Measurements from ENCODE around the gene PIAS1.

The PIAS1 gene

DNA sequence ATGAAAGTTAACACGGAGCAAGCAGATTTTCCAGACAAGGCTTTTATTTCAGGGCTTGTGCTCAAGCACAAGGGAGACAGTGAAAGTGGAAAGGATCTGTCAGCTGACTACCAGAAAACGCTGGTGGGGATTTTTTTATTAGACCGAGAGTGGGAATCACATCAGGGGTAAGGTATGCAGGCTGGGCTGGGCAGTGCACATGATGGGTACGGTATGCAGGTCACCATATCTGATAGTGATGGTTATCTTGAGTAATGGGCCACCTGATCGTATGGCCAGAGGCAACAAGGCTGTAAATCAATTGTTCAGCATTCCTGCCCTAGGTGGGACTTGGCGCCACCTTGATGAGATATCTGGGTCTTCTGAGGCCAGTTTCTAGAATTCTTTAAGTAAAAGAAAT, 36.9 kb upstream of the PIAS1 start:
- TF ChIP-seq, protein P1, sequence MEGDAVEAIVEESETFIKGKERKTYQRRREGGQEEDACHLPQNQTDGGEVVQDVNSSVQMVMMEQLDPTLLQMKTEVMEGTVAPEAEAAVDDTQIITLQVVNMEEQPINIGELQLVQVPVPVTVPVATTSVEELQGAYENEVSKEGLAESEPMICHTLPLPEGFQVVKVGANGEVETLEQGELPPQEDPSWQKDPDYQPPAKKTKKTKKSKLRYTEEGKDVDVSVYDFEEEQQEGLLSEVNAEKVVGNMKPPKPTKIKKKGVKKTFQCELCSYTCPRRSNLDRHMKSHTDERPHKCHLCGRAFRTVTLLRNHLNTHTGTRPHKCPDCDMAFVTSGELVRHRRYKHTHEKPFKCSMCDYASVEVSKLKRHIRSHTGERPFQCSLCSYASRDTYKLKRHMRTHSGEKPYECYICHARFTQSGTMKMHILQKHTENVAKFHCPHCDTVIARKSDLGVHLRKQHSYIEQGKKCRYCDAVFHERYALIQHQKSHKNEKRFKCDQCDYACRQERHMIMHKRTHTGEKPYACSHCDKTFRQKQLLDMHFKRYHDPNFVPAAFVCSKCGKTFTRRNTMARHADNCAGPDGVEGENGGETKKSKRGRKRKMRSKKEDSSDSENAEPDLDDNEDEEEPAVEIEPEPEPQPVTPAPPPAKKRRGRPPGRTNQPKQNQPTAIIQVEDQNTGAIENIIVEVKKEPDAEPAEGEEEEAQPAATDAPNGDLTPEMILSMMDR (IDR thresholded peaks at IDR 0.05; ENCODE audit: low read depth, low read length) = no peak
- no peaks in the 10 kb centered on the region for H3K9me3 ChIP-seq
- no peak overlapping the region for H3K4me3 ChIP-seq (ENCODE audit: low read depth, low read length)
- no peak for DNase-seq
- H3K36me3 ChIP-seq = no peaks in the 10 kb centered on the region
- no peaks in the 10 kb centered on the region for H3K4me1 ChIP-seq
- H3K27me3 ChIP-seq = no peaks in the 10 kb centered on the region

DNA sequence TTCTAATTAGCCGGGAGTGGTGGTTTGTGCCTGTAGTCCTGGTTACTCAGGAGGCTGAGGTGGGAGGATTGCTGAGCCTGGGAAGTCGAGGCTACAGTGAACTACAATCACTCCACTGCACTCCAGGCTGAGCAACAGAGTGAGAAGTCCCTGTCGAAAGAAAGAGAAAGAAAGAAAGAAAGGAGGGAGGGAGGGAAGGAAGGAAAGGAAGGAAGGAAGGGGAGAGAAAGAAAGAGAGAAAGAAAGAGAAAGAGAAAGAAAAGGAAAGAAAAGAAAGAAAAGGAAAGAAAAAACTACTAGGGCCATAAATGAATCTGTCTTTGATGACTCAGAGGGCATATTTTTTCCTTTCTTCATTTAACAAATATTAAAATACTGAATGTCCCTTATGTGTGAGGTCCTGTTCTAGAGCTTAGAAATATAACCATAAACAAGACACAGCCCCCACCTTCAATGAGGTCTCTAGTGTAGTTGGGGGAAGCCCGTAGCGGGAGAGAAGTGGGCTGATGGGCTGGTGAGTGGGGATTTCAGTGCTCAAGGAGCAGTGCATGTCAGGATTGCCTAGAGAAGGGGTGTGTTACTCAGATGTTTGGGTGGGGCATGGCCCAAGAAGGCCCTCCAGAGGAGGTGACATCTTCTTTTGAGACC, 35.2 kb upstream of the PIAS1 start:
- no peaks in the 10 kb centered on the region for H3K9me3 ChIP-seq
- H3K36me3 ChIP-seq = no peaks in the 10 kb centered on the region
- no peaks in the 10 kb centered on the region for H3K4me1 ChIP-seq
- no peaks in the 10 kb centered on the region for H3K27me3 ChIP-seq
- DNase-seq = no peak
- TF ChIP-seq, protein P1 (IDR thresholded peaks at IDR 0.05; ENCODE audit: low read depth, low read length) = no peak
- H3K4me3 ChIP-seq (ENCODE audit: low read depth, low read length) = no peak overlapping the region

DNA sequence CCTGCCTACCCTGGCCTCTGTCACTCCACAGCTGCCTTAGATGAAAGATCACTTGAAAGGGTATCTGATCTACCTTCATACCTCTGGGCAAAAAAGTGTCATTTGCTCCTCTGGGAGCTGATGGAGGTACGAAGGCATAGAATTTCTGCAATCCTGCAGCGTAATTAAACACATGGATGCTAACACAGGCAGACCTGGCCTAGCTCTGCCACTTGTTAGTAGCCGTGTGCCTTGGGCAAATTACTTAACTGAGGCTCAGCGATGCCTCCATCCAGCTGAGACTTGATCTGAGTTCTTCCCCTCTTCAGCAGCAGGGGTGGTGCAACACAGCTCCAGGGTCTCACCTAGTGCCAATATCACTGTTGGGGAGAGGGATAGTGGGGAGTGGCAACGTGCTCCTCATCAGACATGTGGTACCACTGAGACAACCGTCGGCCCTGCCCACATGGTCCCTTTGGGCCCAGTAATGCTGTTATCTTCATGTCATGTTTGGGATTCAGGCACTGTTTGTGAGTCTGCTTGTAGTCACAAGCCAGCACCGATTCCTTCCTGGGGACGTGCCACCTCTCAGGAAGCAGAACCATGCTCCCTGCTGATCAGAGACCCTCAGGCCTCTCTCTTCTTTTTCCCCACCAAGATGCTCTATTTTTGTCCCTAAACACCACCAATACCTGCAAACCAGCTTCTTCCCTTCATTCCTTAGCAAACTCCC, 34.1 kb upstream of the PIAS1 start:
- Histone ChIP-seq H3K9me3 (no peaks in the 10 kb centered on the region), H3K4me3 (ENCODE audit: low read depth, low read length) (no peak overlapping the region), H3K36me3 (no peaks in the 10 kb centered on the region), H3K27me3 (no peaks in the 10 kb centered on the region), H3K4me1 (no peaks in the 10 kb centered on the region)
- TF ChIP-seq, protein P1 (IDR thresholded peaks at IDR 0.05; ENCODE audit: low read depth, low read length) = no peak
- DNase-seq = no peak

DNA sequence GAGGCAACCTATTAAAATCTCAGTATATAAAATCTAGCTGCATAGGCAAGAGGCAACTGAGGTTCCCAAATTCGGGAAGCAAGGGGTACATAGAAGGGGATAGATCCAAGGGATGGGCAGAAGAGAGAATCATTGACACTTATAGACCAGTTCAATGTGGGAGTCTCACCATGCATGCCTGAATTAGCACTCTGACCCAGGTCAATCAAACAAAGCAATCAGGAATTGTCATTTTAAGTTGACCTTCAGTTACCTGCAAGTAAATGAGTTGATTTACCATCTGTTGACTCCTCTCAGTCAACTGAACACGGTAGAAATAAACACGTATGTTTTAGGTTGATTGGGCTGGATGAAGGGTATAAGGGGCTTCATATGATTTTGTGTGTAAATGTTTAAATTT, 33.4 kb upstream of the PIAS1 start:
- no peak overlapping the region for H3K4me3 ChIP-seq (ENCODE audit: low read depth, low read length)
- no peaks in the 10 kb centered on the region for H3K4me1 ChIP-seq
- H3K27me3 ChIP-seq = no peaks in the 10 kb centered on the region
- TF ChIP-seq, protein P1 (IDR thresholded peaks at IDR 0.05; ENCODE audit: low read depth, low read length) = no peak
- H3K9me3 ChIP-seq = no peaks in the 10 kb centered on the region
- no peaks in the 10 kb centered on the region for H3K36me3 ChIP-seq
- DNase-seq = no peak

DNA sequence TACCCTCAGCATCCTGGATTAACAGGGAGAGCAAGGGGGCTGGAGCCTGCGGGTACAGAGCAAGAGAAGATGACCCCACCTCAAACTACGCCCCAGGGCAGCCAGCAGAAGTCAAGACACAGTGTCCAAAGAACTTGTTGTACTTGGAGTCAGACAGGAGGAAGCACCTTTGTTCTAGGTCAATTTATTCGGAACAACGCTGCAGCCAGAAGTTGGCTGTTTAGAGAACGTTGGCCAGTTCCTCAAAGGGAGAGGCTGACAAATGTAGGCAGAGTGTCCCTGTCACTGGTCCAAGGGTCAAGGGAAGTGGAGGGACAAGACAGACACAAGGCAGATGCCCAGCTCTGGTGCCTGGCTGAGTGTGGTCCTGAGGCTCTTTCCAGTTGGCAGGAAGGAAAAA, 32.1 kb upstream of the PIAS1 start:
- no peak for DNase-seq
- H3K4me1 ChIP-seq = no peaks in the 10 kb centered on the region

More for the DNA sequence above, 32.1 kb upstream of the PIAS1 start:
- H3K4me3 ChIP-seq (ENCODE audit: low read depth, low read length) = no peak overlapping the region
- H3K9me3 ChIP-seq = no peaks in the 10 kb centered on the region
- no peaks in the 10 kb centered on the region for H3K36me3 ChIP-seq
- H3K27me3 ChIP-seq = no peaks in the 10 kb centered on the region
- TF ChIP-seq, protein P1 (IDR thresholded peaks at IDR 0.05; ENCODE audit: low read depth, low read length) = no peak
